GM23248 (cell line): Measurements from ENCODE around the gene NNT. TPM values are rescaled to one million over a fixed set of nuclear protein-coding genes. Genes with fewer than 3 reads are reported as not detected.

Experiments used
- DNase-seq: peaks from one replicate; pipeline ENCODE4 v3.0.0-alpha.2; 2015
- H2AFZ ChIP-seq: fragments of 200-600 bp; sonication (generic); 2 replicates; pipeline ENCODE4 v1.6.1; 2016; ENCODE audit warnings: antibody characterized with exemption
- H3F3A ChIP-seq: fragments of 200-600 bp; sonication (generic); 2 replicates; pipeline ENCODE4 v1.6.1; 2016; ENCODE audit warnings: mild to moderate bottlenecking, antibody characterized with exemption, mixed run types; ENCODE audit not compliant: insufficient read depth
- H3K27ac ChIP-seq: fragments of 200-600 bp; sonication (generic); 2 replicates; pipeline ENCODE4 v1.5.1; 2016; ENCODE audit warnings: mild to moderate bottlenecking
- H3K27me3 ChIP-seq: fragments of 200-600 bp; sonication (generic); replicated peaks from 2 replicates; pipeline ENCODE4 v1.6.1; 2016; ENCODE audit warnings: mild to moderate bottlenecking; ENCODE audit not compliant: insufficient read depth
- H3K36me3 ChIP-seq: fragments of 200-600 bp; sonication (generic); 2 replicates; pipeline ENCODE4 v1.6.1; 2016; ENCODE audit warnings: low read depth, mild to moderate bottlenecking
- H3K4me1 ChIP-seq: fragments of 200-600 bp; sonication (generic); 2 replicates; pipeline ENCODE4 v1.6.1; 2016; ENCODE audit warnings: mild to moderate bottlenecking; ENCODE audit not compliant: insufficient read depth
- H3K4me2 ChIP-seq: fragments of 200-600 bp; sonication (generic); one replicate; pipeline ENCODE4 v1.6.1; 2016; ENCODE audit warnings: mild to moderate bottlenecking; ENCODE audit not compliant: unreplicated experiment
- H3K4me3 ChIP-seq: fragments of 200-600 bp; sonication (generic); 2 replicates; pipeline ENCODE4 v1.5.1; 2016; ENCODE audit warnings: mild to moderate bottlenecking
- H3K79me2 ChIP-seq: fragments of 200-600 bp; sonication (generic); 2 replicates; pipeline ENCODE4 v1.6.1; 2016; ENCODE audit warnings: mild to moderate bottlenecking; ENCODE audit not compliant: insufficient read depth
- H3K9ac ChIP-seq: fragments of 200-600 bp; sonication (generic); 2 replicates; pipeline ENCODE4 v1.6.1; 2016; ENCODE audit warnings: mild to moderate bottlenecking
- H3K9me2 ChIP-seq: fragments of 200-600 bp; sonication (generic); 2 replicates; pipeline ENCODE4 v1.6.1; 2016; ENCODE audit warnings: mixed run types, mild to moderate bottlenecking, moderate library complexity; ENCODE audit not compliant: insufficient read depth
- H3K9me3 ChIP-seq: fragments of 200-600 bp; sonication (generic); one replicate; pipeline ENCODE4 v1.6.1; 2017; ENCODE audit warnings: low read depth
- H4K20me1 ChIP-seq: fragments of 200-600 bp; sonication (generic); 2 replicates; pipeline ENCODE4 v1.6.0; 2016; ENCODE audit not compliant: insufficient read depth
- EZH2 ChIP-seq: fragments of 200-600 bp; sonication (generic); IDR thresholded peaks from 2 replicates; pipeline ENCODE4 v1.6.1; 2018; ENCODE audit warnings: antibody characterized with exemption, mild to moderate bottlenecking; ENCODE audit not compliant: insufficient read depth, poor library complexity, severe bottlenecking
- EZH2phosphoT487 ChIP-seq: fragments of 200-600 bp; sonication (generic); IDR thresholded peaks from 2 replicates; pipeline ENCODE4 v1.6.1; 2018; ENCODE audit warnings: antibody characterized with exemption, moderate library complexity, mild to moderate bottlenecking, low read depth; ENCODE audit not compliant: insufficient read depth
- WGBS, 2 experiments: methylation state at CpG; one replicate each; pipeline ENCODE4 v1.1.6; 2015 to 2017; ENCODE audit warnings: low lambda C conversion rate in 2 of 2, low coverage in 1 of 2; ENCODE audit errors: missing lambda C conversion rate in 2 of 2; 5-methylcytosine and 5-hydroxymethylcytosine counted together
- in situ Hi-C: fragments of 300-500 bp; cut with MboI; formaldehyde crosslinking; loops from 2 replicates; pipeline ENCODE4 v1.15.0; 2020
- polyA plus RNA-seq: library from polyadenylated mRNA; unstranded; fragments of >200 nt; fragmentation: Nextera tagmentation; extraction: Ambion mirVana; gene quantifications from 2 replicates; pipeline ENCODE4 v1.2.1, GENCODE V29; 2016
- total RNA-seq: library from RNA; depleted of rRNA; stranded (reverse); fragments of >200 nt; shearing (Covaris generic); gene quantifications from 2 replicates; pipeline ENCODE4 v1.2.3, GENCODE V29; 2014

The NNT gene
- total and polyA plus RNA-seq, 2 experiments from 2014 or later: 33.9 to 47.2 TPM

DNA sequence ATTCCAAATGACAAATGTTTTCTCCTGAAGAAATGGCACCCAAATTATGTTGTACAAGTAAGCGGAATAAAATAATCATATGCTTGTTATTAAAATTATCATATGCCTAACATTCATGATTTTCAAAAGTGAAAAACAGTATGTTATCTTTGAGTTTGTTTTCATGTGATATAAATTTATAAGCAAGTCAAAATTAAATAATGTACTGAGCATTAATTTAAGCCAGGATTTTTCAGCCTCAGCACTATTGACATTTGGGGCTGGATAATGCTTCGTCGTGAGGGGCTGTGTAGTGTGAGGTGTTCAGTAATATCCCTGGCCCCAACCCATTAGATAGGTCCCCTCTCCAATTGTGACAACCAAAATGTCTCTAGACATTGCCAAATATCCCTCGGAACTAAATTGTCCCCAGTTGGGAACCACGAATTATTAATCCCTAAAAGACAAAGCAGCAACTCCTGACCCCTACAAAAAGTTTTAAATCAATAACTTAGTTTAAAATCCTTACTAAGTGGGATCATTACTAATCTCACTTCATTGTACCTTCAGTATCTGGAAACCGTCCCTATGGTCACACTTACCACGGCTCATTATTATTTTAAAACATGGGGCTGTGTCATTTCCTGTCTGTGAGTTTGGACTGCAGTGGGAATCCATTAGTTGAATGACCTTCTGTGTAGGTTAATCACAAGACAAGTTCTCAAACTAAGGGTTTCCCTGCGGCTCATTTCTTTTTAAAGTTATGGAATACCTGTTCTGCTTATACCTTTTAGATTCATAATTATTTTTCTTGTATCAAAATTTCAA lies 1.3 kb upstream of the NNT start:
- H3K4me1 ChIP-seq: peaks cover 15% of the 10 kb centered on the region
- peak overlapping the region; percentile 87 for H3K9ac ChIP-seq

DNA sequence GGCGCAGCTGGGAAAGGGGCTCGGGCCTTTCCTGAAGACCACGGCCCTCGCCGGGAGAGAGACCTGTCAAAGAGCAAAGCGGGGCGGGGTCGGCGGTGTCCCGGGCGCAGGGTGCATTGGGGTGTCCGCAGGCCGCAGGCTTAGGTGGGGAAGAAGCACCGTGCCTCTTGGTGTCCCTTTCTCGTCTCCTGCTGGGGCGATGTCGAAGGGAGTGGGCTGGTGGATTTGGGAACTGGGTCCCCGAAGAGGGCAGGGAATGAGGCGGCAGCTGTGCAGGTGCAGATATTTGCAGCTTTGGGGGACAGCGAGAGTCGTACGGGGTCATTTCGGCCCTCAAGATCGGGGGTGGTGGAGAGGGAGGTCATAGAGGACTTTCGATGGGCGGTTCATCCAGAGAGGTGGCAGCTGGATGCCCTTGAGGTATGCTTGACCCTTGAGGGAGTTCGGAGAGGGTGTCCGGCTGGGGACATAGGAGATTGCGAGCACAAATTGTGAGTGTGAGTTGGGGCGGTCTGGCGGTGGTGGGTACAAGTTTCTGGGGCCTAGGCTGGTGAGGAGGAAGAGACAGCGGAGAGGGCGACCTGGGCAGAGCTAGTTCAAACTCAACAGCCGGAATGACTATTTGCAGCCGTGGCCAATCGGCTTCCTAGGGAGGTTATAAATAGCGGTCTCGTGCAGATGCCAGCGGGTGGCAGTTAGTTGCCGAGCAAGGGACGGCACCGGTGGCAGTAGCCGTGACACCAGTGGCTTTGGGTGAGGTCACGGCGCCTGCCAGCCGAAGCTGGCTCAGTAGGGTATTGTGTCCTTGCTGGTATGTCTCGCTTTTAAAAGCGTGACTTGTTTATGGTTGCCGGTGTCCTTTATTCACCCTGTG lies 601 bp downstream of the NNT start:
- Histone ChIP-seq H4K20me1 (no peaks in the 10 kb centered on the region), H3K27me3 (no peaks in the 10 kb centered on the region), H3K9me3 (no peaks in the 10 kb centered on the region), H3K36me3 (no peaks in the 10 kb centered on the region), H3K4me2 (peak overlapping the region; percentile 93), H3K9ac (peak overlapping the region; percentile 87), H3K9me2 (no peaks in the 10 kb centered on the region), H3K4me1 (peaks cover 15% of the 10 kb centered on the region), H3K4me3 (peak overlapping the region; percentile 77), H3K79me2 (peaks cover 36% of the 10 kb centered on the region), H2AFZ (peak overlapping the region; percentile 97), H3F3A (no peaks in the 10 kb centered on the region), H3K27ac (peak overlapping the region; percentile 46)
- TF ChIP-seq EZH2phosphoT487 (no peak), EZH2 (no peak)
- DNase-seq: peak; percentile 74
- in situ Hi-C loops: no loop called here
- 2 to 4% methylated on average over 44 to 49 of the region's 49 CpGs for WGBS, 2 experiments

More for the DNA sequence above, 1.3 kb upstream of the NNT start:
- Histone ChIP-seq H3K27me3 (no peaks in the 10 kb centered on the region), H3K9me2 (no peaks in the 10 kb centered on the region), H3K79me2 (peaks cover 30% of the 10 kb centered on the region), H3K36me3 (no peaks in the 10 kb centered on the region), H3K4me2 (peak overlapping the region; percentile 93), H3K27ac (peak overlapping the region; percentile 46), H4K20me1 (no peaks in the 10 kb centered on the region), H2AFZ (peak overlapping the region; percentile 97), H3F3A (no peaks in the 10 kb centered on the region), H3K4me3 (peak overlapping the region; percentile 77), H3K9me3 (no peaks in the 10 kb centered on the region)
- TF ChIP-seq EZH2phosphoT487 (no peak), EZH2 (no peak)
- in situ Hi-C loops: no loop called here
- DNase-seq: peak; percentile 65
- WGBS, 2 experiments: 48 to 51% methylated on average over 8 of the region's 8 CpGs

DNA sequence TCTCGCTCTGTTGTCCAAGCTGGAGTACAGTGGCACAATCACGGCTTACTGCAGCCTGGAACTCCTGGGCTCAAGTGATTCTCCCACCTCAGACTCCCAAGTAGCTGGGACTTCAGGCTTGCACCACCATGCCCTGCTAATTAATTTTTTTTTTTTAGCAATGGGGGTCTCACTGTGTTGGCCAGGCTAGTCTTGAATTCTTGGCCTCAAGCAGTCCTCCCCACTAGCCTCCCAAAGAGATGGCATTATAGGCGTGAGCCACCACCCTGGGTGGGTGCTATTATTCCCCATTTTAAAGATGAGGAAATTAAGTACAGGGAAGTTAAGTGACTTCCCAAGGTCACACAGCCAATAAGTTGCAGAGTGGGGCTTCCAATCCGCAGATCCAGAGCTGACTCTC lies 1.7 kb downstream of the NNT start:
- Histone ChIP-seq H2AFZ (no peak overlapping the region), H3K27me3 (no peaks in the 10 kb centered on the region), H3K9me2 (no peaks in the 10 kb centered on the region), H3F3A (no peaks in the 10 kb centered on the region), H3K36me3 (no peaks in the 10 kb centered on the region), H3K9me3 (no peaks in the 10 kb centered on the region), H3K79me2 (peaks cover 36% of the 10 kb centered on the region), H3K27ac (no peak overlapping the region), H3K4me3 (no peak overlapping the region), H3K9ac (no peak overlapping the region), H4K20me1 (no peaks in the 10 kb centered on the region), H3K4me2 (peak overlapping the region; percentile 93), H3K4me1 (peaks cover 15% of the 10 kb centered on the region)
- no peak for DNase-seq
- 93 to 97% methylated on average over 4 of the region's 4 CpGs for WGBS, 2 experiments
- TF ChIP-seq EZH2phosphoT487: no peak
- TF ChIP-seq EZH2: no peak
- in situ Hi-C loops: no loop called here

DNA sequence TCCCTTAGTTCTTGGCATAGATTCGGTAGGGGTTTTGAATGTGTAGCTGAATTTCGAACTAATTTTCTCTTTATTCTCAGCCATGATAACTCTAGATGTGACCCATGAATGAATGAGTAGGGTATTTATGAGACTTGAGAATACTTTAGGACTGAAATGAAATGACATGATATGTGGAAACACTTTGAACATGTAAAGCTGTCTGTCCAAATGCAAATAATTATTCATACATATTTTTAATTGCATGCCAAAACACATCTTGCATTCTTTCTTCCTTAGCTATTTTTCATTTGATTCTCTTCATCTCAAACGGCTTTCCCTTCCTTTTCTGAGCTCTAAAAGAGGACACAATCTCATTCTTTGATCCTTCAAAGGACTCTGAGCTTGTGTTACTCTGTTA lies 3.4 kb downstream of the NNT start:
- Histone ChIP-seq H3K4me1 (peaks cover 13% of the 10 kb centered on the region), H3K9me3 (no peaks in the 10 kb centered on the region), H3K36me3 (no peaks in the 10 kb centered on the region; the same call in 1 of the 2 replicates), H3K4me3 (no peak overlapping the region), H2AFZ (no peak overlapping the region), H3K4me2 (no peak overlapping the region), H3F3A (no peaks in the 10 kb centered on the region), H3K9ac (no peak overlapping the region), H3K9me2 (no peaks in the 10 kb centered on the region), H3K79me2 (peaks cover 36% of the 10 kb centered on the region), H4K20me1 (no peaks in the 10 kb centered on the region), H3K27ac (no peak overlapping the region), H3K27me3 (no peaks in the 10 kb centered on the region)
- WGBS, 2 experiments: 36 to 38% methylated on average over 3 of the region's 3 CpGs
- no peak for DNase-seq
- in situ Hi-C loops: no loop called here
- TF ChIP-seq EZH2: no peak
- TF ChIP-seq EZH2phosphoT487: no peak
